KMS-11 (cell line): ENCODE measurements around the gene TRIM31.

Experiments used
- H2AFZ ChIP-seq: fragments of 200-600 bp; sonication (generic); 2 replicates; pipeline ENCODE4 v1.6.1; 2016; ENCODE audit warnings: antibody characterized with exemption, mixed run types, low read depth
- H3K27ac ChIP-seq: fragments of 200-600 bp; sonication (generic); 2 replicates; pipeline ENCODE4 v1.6.1; 2016; ENCODE audit warnings: mild to moderate bottlenecking, mixed run types
- H3K27me3 ChIP-seq: fragments of 200-600 bp; sonication (generic); 2 replicates; pipeline ENCODE4 v1.6.1; 2017; ENCODE audit warnings: mild to moderate bottlenecking, low read depth, mixed run types, moderate library complexity; ENCODE audit not compliant: insufficient read depth
- H3K36me3 ChIP-seq: fragments of 200-600 bp; sonication (generic); 2 replicates; pipeline ENCODE4 v1.6.1; 2017; ENCODE audit warnings: mild to moderate bottlenecking, mixed run types; ENCODE audit not compliant: insufficient read depth
- H3K4me1 ChIP-seq: fragments of 200-600 bp; sonication (generic); 2 replicates; pipeline ENCODE4 v1.6.1; 2016; ENCODE audit warnings: mild to moderate bottlenecking, low read depth, mixed run types; ENCODE audit not compliant: poor library complexity, severe bottlenecking
- H3K4me2 ChIP-seq: fragments of 200-600 bp; sonication (generic); 2 replicates; pipeline ENCODE4 v1.7.0; 2016; ENCODE audit warnings: mild to moderate bottlenecking, mixed run types
- H3K4me3 ChIP-seq: fragments of 200-600 bp; sonication (generic); IDR thresholded peaks from 2 replicates; pipeline ENCODE4 v1.6.1; 2017; ENCODE audit warnings: low read depth, low read length, mixed read lengths; ENCODE audit not compliant: insufficient read depth
- H3K79me2 ChIP-seq: fragments of 200-600 bp; sonication (generic); 2 replicates; pipeline ENCODE4 v1.6.1; 2016; ENCODE audit warnings: low read depth, mixed run types; ENCODE audit not compliant: insufficient read depth
- H3K9ac ChIP-seq: fragments of 200-600 bp; sonication (generic); 2 replicates; pipeline ENCODE4 v1.6.1; 2016; ENCODE audit warnings: mild to moderate bottlenecking, mixed run types
- H4K20me1 ChIP-seq: fragments of 200-600 bp; sonication (generic); 2 replicates; pipeline ENCODE4 v1.6.1; 2016; ENCODE audit warnings: mild to moderate bottlenecking, mixed run types; ENCODE audit not compliant: insufficient read depth
- TF ChIP-seq, protein P1 (sequence below): fragments of 200-600 bp; sonication (generic); conservative IDR thresholded peaks from 2 replicates; pipeline ENCODE4 v1.6.1; 2017; ENCODE audit warnings: low read depth, mild to moderate bottlenecking, antibody characterized with exemption, low read length, moderate library complexity, mixed read lengths

Gene TRIM31

DNA sequence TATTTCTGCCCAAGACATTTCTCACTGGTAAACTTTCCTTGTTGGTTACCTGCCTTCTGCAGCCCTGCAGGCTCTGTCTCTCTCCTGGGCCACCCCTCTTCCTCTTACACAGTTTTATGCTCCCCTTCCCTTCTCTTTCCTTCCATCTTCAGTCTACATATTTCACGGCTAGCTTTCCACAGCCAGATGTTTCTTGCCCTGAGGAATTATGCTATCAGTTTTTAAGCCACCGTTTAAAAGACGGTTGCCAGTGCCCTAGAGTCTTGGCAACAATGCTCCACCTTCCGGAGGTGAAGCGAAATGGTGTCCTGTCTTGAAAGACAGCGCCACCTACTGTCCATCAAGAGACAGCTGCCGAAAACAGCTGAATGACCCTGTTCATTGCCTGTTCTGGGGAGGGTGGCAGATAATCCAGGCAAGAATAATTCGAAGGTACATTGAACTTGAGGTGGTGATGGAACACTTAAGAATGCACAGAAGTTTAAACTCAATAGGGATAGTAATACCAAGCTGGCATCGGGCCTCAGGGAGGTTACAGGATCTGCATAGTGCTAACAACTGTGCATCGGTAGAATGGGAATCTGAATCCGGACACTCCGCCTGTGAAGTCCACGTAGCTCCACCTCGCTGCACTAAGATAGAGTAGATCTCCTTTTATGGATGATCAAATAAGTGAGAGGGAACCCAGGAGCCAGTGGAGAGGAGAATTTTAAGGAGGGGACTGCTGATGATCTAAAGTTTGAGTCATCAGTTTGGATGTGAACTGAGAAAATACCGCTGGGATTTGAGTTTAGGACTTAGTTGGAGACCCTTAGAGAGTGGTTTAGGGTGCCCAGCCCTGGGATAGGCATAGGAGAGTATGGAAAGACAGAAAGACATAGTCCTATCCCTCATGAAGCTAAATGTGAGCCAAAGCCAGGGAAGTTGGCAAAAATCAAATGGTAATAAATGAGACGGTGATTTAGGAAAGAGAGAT is 18.3 kb upstream of the TRIM31 start:
- no peak overlapping the region for H3K4me3 ChIP-seq
- no peaks in the 10 kb centered on the region for H4K20me1 ChIP-seq
- H2AFZ ChIP-seq, result peak overlapping the region; percentile 52
- H3K36me3 ChIP-seq, result no peaks in the 10 kb centered on the region
- no peaks in the 10 kb centered on the region for H3K27me3 ChIP-seq
- TF ChIP-seq, protein P1, sequence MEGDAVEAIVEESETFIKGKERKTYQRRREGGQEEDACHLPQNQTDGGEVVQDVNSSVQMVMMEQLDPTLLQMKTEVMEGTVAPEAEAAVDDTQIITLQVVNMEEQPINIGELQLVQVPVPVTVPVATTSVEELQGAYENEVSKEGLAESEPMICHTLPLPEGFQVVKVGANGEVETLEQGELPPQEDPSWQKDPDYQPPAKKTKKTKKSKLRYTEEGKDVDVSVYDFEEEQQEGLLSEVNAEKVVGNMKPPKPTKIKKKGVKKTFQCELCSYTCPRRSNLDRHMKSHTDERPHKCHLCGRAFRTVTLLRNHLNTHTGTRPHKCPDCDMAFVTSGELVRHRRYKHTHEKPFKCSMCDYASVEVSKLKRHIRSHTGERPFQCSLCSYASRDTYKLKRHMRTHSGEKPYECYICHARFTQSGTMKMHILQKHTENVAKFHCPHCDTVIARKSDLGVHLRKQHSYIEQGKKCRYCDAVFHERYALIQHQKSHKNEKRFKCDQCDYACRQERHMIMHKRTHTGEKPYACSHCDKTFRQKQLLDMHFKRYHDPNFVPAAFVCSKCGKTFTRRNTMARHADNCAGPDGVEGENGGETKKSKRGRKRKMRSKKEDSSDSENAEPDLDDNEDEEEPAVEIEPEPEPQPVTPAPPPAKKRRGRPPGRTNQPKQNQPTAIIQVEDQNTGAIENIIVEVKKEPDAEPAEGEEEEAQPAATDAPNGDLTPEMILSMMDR, result peak; percentile 98
- H3K79me2 ChIP-seq, result no peaks in the 10 kb centered on the region
- H3K27ac ChIP-seq, result peak overlapping the region; percentile 20; the same call in 1 of the 2 replicates
- H3K4me2 ChIP-seq, result peak overlapping the region; percentile 43
- peaks cover 44% of the 10 kb centered on the region for H3K4me1 ChIP-seq
- H3K9ac ChIP-seq, result no peak overlapping the region

DNA sequence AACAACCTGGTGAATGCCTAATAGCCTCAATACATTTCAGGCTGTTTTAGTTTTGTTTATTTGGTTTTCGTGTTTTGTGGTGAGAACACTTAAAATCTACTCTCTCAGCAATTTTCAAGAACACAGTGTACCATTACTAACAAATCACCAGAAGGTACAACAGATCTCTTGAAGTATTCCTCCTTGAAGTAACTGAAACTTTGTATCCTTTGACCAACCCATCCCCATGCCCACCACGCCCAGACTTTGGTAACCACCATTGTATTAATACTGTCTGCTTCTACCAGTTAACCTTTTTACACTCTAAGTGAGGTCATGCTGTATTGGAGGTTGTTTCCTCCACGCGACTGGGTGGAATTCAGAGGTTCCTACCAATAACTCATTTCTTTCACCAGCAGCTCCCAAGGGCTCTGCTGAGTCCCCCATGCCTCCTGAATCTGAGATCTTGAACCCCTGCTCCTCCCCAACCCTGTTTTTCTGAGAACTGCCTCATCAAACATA is 17.3 kb upstream of the TRIM31 start:
- peak overlapping the region; percentile 43 for H3K4me2 ChIP-seq
- no peak overlapping the region for H3K4me3 ChIP-seq
- no peak overlapping the region for H3K9ac ChIP-seq
- H2AFZ ChIP-seq, result peak overlapping the region; percentile 52; the same call in 1 of the 2 replicates
- TF ChIP-seq, protein P1, result no peak
- H3K27ac ChIP-seq, result peak overlapping the region; percentile 20; the same call in 1 of the 2 replicates
- H3K4me1 ChIP-seq, result peaks cover 35% of the 10 kb centered on the region
- no peaks in the 10 kb centered on the region for H3K27me3 ChIP-seq
- no peaks in the 10 kb centered on the region for H3K36me3 ChIP-seq
- no peaks in the 10 kb centered on the region for H3K79me2 ChIP-seq
- H4K20me1 ChIP-seq, result no peaks in the 10 kb centered on the region

DNA sequence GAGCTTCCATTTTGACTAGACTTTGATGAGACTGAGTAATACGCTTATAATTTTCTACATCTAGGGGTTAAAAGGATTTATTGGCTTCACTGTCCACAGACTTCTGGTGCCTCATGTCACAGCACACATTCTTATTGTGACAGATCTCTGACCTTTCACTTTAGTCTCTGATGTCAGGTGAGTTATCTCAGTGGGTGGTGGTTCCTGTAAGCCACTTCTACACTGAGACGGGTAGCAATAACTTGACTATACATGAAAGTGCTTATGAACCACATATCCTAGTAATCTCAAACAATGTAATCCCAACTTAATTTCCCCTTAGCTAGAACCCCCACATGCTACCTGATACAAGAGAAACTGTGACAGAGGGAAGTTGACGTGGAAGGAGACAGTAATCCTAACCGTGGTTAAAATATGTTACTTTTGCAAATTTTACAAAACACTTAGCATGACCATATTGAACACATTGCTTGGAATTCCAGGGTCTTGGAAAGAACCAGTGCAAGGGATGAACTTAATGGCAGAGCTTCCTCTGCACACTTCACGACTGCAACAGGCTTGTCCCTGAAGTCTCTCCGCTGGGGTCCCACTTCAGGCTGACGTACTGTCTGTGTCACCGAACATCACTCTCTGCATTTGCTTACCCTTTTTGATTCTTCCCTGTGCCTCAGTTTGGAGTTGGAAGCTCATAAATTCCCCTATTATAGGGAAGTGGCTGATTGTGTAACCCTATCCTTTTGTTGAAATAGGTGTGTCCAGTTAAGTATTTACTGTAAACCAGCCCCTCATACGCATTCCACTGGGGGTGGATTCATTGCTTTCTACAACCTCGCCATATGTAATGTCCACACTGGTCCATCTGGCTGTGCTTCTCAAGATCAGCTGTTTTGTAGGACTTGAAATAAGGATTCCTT is 16.6 kb upstream of the TRIM31 start:
- Histone ChIP-seq H3K4me3 (no peak overlapping the region), H4K20me1 (no peaks in the 10 kb centered on the region), H3K4me1 (peaks cover 33% of the 10 kb centered on the region), H3K27me3 (no peaks in the 10 kb centered on the region), H2AFZ (no peak overlapping the region), H3K27ac (no peak overlapping the region), H3K36me3 (no peaks in the 10 kb centered on the region), H3K9ac (no peak overlapping the region), H3K4me2 (peak overlapping the region; percentile 43), H3K79me2 (no peaks in the 10 kb centered on the region)
- TF ChIP-seq, protein P1, result no peak
